Putamen (tissue), 1 donor: ENCODE results near the gene ATP5F1A.
A peak's percentile ranks its signal among the peaks of the same experiment; 100 is the strongest.
"Not testable (repeated sequence)": the region's sequence is repeated elsewhere in the genome, so short reads cannot be mapped to it uniquely, and the experiment has no call there.

Source experiments
- DNase-seq: peaks from one replicate; pipeline ENCODE4 v3.0.0-alpha.2; 2016; ENCODE audit warnings: low spot score

ATP5F1A gene

DNA sequence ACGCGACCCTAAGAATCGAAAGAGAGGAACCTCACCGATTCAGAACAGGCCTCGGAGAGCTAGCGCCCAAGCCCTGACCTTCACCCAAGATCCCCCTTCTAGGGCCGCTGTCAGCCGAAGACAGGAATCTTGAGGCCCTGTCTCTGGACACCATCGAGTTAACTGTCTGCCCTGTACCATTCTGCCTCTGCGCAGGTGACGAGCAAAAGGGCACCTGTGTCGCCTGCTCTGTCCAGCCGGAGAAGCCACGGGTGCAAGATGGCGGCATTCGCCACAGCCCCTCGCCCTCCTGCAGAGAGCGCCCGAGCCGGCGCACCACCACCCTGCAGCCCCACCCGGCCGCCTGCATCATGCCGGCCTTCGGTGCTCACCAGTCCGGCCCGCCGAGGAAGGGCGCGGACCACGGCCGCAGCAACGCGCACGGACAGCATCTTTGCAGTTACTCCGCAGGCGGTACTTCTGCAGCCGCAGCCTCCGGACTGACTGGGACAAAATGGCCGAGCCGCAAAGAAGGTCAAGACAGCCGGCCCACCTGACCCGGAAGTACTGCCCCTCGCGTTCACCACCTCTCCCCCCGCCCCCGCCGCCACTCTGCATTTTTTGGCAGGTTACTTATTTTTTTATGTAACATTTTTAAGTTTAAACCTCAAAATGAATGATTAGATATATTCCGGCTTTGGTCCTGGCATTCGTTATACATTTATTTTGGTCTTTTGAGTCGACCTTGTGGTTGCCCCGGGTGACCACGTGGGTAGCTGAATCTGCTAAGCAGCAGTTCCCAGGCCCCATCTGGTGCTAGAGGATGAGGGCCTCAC lies at the start of gene ATP5F1A:
ATP5F1A (minus strand) TSS at position 496 of the 815 bp plus-strand sequence; CDS start at position 431, 65 bp downstream.
- peak; percentile 87 for DNase-seq

- DNase-seq, result no peak
Measured at GRCh38 chr18:46141199-46141598, 43.1 kb upstream of the ATP5F1A start.

DNA sequence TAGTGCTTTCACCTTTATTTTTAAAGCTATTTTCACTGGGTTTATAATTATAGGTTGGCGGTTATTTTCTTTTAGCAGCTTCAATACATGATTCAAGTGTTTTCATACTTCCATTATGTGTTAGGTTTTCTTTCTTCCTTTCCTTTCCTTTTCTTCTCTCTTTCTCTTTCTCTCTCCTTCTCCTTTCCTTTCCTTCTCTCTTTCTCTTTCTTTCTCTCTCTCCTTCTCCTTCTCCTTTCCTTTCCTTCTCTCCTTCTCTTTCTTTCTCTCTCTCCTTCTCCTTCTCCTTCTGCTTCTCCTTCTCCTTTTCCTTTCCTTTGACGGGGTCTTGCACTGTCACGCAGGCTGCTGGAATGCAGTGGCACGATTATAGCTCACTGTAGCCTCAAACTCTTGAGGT lies 42.1 kb upstream of the ATP5F1A start:
- DNase-seq, result no peak

- DNase-seq, result peak; percentile 66
Measured at GRCh38 chr18:46134920-46135675, 37.0 kb upstream of the ATP5F1A start.

DNA sequence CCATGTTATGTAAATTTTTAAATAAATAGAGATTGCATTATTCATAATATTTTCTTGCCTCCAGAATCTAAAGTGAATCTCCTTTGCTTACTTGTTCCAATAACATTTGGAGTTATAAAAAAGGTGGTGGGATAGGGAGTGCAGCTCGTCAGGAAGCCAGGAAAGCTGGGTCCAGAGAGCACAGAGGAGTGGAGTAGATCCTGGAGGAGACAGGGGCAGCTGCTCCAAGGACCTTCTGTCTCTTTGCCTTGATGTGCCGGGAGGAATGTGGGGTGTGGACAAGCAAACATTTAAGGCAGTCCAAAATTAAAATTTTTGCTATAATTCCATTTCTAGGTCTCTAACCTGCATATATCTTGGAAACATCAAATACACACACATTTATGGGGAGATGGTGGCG lies 35.4 kb upstream of the ATP5F1A start:
- DNase-seq, result no peak

GRCh38 chr18:46130549-46130948 lies 32.5 kb upstream of the ATP5F1A start:
- DNase-seq, result not testable (repeated sequence)

DNA sequence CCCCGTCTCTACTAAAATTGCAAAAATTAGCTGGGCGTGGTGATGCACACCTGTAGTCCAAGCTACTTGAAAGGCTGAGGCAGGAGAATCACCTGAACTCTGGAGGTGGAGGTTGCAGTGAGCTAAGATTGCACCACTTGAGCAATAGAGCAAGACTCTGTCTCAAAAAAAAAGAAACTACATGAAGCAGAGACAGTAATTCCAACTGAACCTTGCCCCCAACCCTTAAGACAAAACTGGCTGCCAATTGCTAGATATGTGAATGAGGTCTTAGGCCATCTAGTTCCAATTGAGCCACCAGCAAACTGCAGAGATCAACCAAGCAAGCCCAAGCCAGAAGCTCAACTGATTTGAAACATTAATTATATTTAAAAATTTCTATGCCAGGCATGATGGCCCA lies 32.0 kb upstream of the ATP5F1A start:
- DNase-seq, result no peak

DNA sequence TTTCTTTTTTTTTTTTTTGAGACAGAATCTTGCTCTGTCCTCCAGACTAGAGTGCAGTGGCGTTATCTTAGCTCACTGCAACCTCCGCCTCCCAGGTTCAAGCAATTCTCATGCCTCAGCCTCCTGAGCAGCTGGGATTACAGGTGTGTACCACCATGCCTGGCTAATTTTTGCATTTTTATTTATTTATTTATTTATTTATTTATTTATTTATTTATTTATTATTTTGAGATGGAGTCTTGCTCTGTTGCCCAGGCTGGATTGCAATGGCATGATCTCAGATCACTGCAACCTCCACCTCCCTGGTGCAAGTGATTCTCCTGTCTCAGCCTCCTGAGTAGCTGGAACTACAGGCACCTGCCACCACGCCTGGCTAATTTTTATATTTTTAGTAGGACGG lies 28.5 kb upstream of the ATP5F1A start:
- DNase-seq, result not testable (repeated sequence)

GRCh38 chr18:46113751-46114150 lies 15.7 kb upstream of the ATP5F1A start:
- no peak for DNase-seq

DNA sequence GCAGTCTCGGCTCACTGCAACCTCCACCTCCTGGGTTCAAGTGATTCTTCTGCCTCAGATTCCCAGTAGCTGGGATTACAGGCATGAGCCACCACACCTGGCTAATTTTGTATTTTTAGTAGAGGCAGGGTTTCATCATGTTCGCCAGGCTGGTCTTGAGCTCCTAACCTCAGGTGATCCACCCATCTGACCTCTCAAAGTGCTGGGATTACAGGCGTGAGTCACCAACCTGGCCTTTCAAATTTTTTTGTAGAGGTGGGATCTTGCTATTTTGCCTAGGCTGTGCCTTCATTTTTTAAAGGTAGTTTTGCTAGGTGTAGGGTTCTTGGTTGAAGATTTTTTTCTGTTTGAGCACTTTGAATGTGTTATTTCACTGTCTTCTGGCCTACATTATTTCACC lies 12.3 kb upstream of the ATP5F1A start:
- no peak for DNase-seq

- DNase-seq, result no peak
Measured at GRCh38 chr18:46109386-46109785, 11.3 kb upstream of the ATP5F1A start.

DNA sequence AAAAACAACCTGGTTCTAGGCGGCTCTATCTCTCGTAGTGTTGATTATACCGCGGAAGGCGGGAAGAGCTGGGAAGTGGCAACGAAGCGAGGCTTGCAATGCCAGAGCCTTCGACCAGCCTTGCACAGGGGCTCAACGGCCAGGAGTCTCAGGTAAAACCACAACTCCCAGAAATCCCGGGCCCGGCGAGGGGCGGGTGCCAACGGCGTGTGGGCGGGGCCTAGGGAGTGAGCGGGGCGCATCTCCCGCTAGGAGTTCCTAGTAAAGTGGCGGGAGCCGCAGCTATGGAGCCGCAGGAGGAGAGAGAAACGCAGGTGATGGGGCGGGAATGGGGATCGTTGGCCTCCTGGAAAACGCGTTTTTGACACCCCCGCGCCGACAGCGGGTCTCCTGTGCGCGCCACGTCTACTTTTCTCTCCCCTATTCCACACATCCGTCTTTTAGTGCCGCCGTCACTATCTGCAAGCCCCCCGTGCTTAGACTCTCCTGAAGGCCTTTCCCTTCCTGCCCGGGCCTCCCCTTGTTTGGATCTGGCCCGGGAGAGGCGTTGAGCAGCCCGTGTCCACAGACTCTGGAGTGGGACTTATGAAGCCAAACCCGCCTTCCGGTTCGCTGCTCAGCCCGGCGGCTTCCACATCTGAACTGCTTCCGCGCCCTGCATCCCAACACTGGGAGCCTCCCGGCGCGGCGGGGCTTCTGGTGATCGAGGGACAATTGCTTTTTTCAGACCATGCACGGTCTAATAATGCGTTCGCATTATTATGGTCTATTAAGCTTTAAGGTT lies 6.2 kb upstream of the ATP5F1A start, which contains the start of gene HAUS1:
HAUS1 (plus strand) TSS at position 258 of the 784 bp plus-strand sequence; CDS start at position 285, 27 bp downstream.
- peak; percentile 92 for DNase-seq

DNA sequence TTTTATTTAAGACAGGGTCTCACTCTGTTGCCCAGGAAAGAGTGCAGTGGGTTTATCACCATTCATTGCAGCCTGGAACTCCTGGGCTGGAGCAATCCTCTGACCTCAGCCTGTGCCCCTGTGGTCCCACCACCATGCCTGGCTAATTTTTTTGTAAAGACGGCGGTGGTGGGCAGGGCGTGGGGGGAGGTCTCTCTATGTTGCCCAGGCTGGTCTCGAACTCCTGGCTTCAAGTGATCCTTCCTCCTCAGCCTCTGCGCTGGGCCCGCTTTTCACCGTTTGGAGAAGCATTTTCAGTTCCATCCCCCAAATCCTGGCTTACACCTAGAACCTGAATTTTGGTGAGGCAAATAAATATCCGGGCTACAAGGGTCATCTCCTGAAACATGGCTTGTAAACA lies 1.4 kb upstream of the ATP5F1A start:
- no peak for DNase-seq

DNA sequence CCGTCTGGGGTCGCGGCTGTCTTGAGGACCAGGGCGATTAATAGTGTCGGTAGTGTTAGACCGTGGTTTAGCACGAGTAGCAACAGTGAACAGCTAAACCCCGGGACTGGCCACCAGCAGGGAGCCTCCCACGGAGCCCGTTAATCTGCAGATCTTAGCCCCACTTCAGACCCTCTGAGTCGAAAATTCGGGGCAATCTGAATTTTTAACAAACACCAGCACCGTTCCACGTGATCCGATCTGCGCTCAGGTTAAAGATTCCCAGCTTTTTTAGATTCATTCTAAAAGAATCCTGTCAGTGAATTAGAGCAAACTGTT lies 479 bp upstream of the ATP5F1A start:
- DNase-seq, result no peak

DNA sequence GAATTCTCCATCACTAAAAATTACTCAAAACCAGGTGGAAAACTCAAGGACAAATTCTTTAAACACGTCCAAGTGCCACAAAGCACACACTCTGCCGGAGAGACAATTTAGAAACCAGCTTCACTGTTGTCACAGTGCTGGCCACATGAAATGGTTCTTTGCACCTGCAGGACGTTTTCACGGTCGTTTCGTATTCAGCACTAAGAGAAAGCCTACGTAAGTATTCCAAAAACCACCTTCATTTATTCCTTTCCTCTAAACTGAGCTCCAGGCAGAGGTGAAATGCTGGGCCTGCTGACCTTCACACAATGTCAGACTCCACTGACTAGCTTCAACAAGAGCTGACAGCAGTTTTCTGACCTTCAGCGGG lies 680 bp downstream of the ATP5F1A start:
- no peak for DNase-seq

DNA sequence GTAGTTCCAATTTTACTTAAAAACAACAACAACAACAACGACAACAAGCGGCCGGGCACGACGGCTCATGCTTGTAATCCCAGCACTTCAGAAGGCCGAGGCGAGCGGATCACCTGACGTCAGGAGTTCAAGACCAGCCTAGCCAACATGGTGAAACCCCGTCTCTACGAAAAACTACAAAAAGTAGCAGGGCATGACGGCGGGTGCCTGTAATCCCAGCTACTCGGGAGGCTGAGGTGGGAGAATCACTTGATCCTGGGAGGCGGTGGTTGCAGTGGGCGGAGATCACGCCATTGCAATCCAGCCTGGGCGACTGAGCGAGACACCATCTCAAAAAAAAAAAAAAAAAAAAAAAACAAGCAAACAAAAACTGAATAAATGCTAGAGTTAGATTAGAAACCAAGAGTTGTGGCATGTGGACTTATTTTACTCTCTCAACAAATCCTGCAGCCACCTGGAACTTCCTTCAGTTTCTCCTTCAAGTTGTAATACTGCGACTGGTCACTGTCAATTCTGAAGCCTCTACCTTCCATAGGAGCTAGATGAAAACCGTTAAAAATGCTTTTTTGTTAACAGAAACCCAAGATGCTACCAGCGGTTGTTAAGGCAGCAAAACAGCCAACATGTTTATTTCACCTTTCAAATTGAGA lies 1.3 kb downstream of the ATP5F1A start:
- no peak for DNase-seq

GRCh38 chr18:46095532-46095931 lies 2.6 kb downstream of the ATP5F1A start:
- DNase-seq, result no peak

- DNase-seq, result not testable (repeated sequence)
Measured at GRCh38 chr18:46088501-46088900, 9.6 kb downstream of the ATP5F1A start.

GRCh38 chr18:46084431-46084830 lies 13.7 kb downstream of the ATP5F1A start:
- DNase-seq, result no peak

DNA sequence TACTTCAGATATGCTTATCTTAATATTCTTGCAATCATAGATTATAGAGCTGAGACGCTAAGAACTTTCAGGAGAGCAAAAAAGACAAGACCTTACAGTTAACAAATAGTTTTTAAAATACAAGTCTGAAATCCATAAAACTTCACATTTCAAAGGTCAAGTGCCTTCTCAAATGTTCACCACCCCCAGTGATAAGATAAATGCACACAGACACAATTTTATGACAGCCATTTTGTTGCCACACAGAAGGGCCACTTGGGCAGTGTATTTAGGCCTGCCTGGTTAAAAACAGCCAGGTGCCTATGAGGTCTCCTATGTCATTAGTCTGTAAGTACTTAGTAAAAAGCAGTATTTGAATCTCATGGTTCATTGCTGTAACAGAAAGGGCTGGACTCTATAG lies 17.9 kb downstream of the ATP5F1A start:
- no peak for DNase-seq

DNA sequence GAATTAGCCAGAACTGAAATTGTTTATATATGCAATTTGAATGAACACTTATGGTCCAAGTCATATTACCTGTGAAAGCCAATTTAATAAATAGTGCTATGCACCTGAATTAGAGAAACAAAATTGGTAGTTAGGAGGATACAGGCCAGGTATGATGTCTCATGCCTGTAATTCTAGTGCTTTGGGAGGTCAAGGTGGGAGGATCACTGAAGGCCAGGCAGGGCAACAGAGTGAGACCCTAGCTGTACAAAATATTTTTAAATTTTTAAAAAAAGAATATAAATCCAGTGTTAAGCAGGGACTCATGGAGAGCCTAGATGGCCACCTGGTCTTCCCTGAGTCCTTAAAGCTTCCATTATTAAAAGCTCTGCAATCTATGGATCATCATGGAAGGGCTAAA lies 18.8 kb downstream of the ATP5F1A start:
- no peak for DNase-seq
